SK-N-SH treated with all-trans-retinoic acid at 6 μM for 48 hours (cell line): ENCODE results near the gene HERC2.

Experiments
- ATAC-seq: fragments of 200-7000 bp; cut with Tn5 transposase; 3 replicates; pipeline ENCODE4 v1.9.1; 2020; ENCODE audit warnings: mild to moderate bottlenecking, moderate library complexity
- ARNTL ChIP-seq: fragments of 450-650 bp; formaldehyde crosslinking; IDR thresholded peaks from 2 replicates; pipeline ENCODE4 v1.5.0; 2020; ENCODE audit warnings: low read depth, mild to moderate bottlenecking, moderate library complexity, borderline replicate concordance
- BACH2 ChIP-seq: fragments of 250-450 bp; sonication (Bioruptor Pico); IDR thresholded peaks from 2 replicates; pipeline ENCODE4 v1.9.0; 2021; ENCODE audit warnings: mild to moderate bottlenecking, borderline replicate concordance
- CSDC2 ChIP-seq: fragments of 250-450 bp; sonication (Bioruptor Pico); IDR thresholded peaks from 2 replicates; pipeline ENCODE4 v1.5.0; 2020; ENCODE audit warnings: mild to moderate bottlenecking, moderate library complexity
- CSRNP3 ChIP-seq: fragments of 250-450 bp; sonication (Bioruptor Pico); IDR thresholded peaks from 2 replicates; pipeline ENCODE4 v1.5.1; 2021; ENCODE audit warnings: mild to moderate bottlenecking, moderate library complexity
- ESRRG ChIP-seq: fragments of 250-450 bp; sonication (Bioruptor Pico); IDR thresholded peaks from 2 replicates; pipeline ENCODE4 v1.6.1; 2021; ENCODE audit warnings: mild to moderate bottlenecking
- GLIS3 ChIP-seq: fragments of 250-450 bp; sonication (Bioruptor Pico); IDR thresholded peaks from 2 replicates; pipeline ENCODE4 v1.5.0; 2020; ENCODE audit warnings: mild to moderate bottlenecking, moderate library complexity
- OSR1 ChIP-seq: fragments of 250-450 bp; sonication (Bioruptor Pico); IDR thresholded peaks from 2 replicates; pipeline ENCODE4 v1.8.0; 2022; ENCODE audit warnings: moderate library complexity, mild to moderate bottlenecking, inconsistent platforms
- PPARA ChIP-seq: fragments of 250-450 bp; sonication (Bioruptor Pico); IDR thresholded peaks from 2 replicates; pipeline ENCODE4 v1.5.0; 2020; ENCODE audit warnings: mild to moderate bottlenecking, borderline replicate concordance
- RARB ChIP-seq: fragments of 250-450 bp; sonication (Bioruptor Pico); IDR thresholded peaks from 2 replicates; pipeline ENCODE4 v1.8.0; 2021; ENCODE audit warnings: mild to moderate bottlenecking, moderate library complexity
- SNAI2 ChIP-seq: fragments of 250-450 bp; sonication (Bioruptor Pico); IDR thresholded peaks from 2 replicates; pipeline ENCODE4 v1.5.0; 2020; ENCODE audit warnings: mild to moderate bottlenecking, moderate library complexity
- TCF4 ChIP-seq: fragments of 250-450 bp; sonication (Bioruptor Pico); IDR thresholded peaks from 2 replicates; pipeline ENCODE4 v1.8.0; 2021; ENCODE audit warnings: mild to moderate bottlenecking, moderate library complexity, borderline replicate concordance
- TOX ChIP-seq: fragments of 250-450 bp; sonication (Bioruptor Pico); IDR thresholded peaks from 2 replicates; pipeline ENCODE4 v1.8.0; 2021; ENCODE audit warnings: mild to moderate bottlenecking, moderate library complexity, borderline replicate concordance
- ZFP3 ChIP-seq: fragments of 250-450 bp; sonication (Bioruptor Pico); IDR thresholded peaks from 2 replicates; pipeline ENCODE4 v1.5.0; 2020; ENCODE audit warnings: mild to moderate bottlenecking, moderate library complexity
- ZFP30 ChIP-seq: fragments of 450-650 bp; formaldehyde crosslinking; IDR thresholded peaks from 2 replicates; pipeline ENCODE4 v1.5.0; 2022; ENCODE audit warnings: mild to moderate bottlenecking, moderate library complexity
- ZNF565 ChIP-seq: fragments of 450-650 bp; formaldehyde crosslinking; conservative IDR thresholded peaks from 2 replicates; pipeline ENCODE4 v1.5.0; 2020; ENCODE audit warnings: low read depth, mild to moderate bottlenecking, moderate library complexity
- ZNF70 ChIP-seq: fragments of 450-650 bp; formaldehyde crosslinking; IDR thresholded peaks from 2 replicates; pipeline ENCODE4 v1.5.0; 2020; ENCODE audit warnings: mild to moderate bottlenecking, moderate library complexity
- ZNF8 ChIP-seq: fragments of 450-650 bp; formaldehyde crosslinking; IDR thresholded peaks from 2 replicates; pipeline ENCODE4 v1.5.0; 2020; ENCODE audit warnings: mild to moderate bottlenecking, moderate library complexity
- TF ChIP-seq, protein P1 (sequence below): fragments of 250-450 bp; sonication (Bioruptor Pico); IDR thresholded peaks from 2 replicates; pipeline ENCODE4 v1.8.0; 2020; ENCODE audit warnings: mild to moderate bottlenecking, moderate library complexity, borderline replicate concordance
- TF ChIP-seq, protein P2 (sequence below): fragments of 250-450 bp; sonication (Bioruptor Pico); IDR thresholded peaks from 2 replicates; pipeline ENCODE4 v1.8.0; 2021; ENCODE audit warnings: low read depth, mild to moderate bottlenecking, moderate library complexity, borderline replicate concordance
- TF ChIP-seq, protein P3 (sequence below): fragments of 250-450 bp; sonication (Bioruptor Pico); IDR thresholded peaks from 2 replicates; pipeline ENCODE4 v1.5.0; 2020; ENCODE audit warnings: mild to moderate bottlenecking, moderate library complexity
- TF ChIP-seq, protein P4 (sequence below): fragments of 250-450 bp; sonication (Bioruptor Pico); IDR thresholded peaks from 2 replicates; pipeline ENCODE4 v1.5.1; 2020; ENCODE audit warnings: low read depth, mild to moderate bottlenecking, moderate library complexity

The HERC2 gene

GRCh38 chr15:28125673-28126651, 196.0 kb downstream of the HERC2 start:
- ATAC-seq = peak; percentile 61; the same call in 2 of the 3 replicates
- TF ChIP-seq, protein P1, sequence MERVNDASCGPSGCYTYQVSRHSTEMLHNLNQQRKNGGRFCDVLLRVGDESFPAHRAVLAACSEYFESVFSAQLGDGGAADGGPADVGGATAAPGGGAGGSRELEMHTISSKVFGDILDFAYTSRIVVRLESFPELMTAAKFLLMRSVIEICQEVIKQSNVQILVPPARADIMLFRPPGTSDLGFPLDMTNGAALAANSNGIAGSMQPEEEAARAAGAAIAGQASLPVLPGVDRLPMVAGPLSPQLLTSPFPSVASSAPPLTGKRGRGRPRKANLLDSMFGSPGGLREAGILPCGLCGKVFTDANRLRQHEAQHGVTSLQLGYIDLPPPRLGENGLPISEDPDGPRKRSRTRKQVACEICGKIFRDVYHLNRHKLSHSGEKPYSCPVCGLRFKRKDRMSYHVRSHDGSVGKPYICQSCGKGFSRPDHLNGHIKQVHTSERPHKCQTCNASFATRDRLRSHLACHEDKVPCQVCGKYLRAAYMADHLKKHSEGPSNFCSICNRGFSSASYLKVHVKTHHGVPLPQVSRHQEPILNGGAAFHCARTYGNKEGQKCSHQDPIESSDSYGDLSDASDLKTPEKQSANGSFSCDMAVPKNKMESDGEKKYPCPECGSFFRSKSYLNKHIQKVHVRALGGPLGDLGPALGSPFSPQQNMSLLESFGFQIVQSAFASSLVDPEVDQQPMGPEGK (CRISPR knock-in tag) = no peak
- TF ChIP-seq CSDC2 (CRISPR knock-in tag) (no peak), GLIS3 (CRISPR knock-in tag) (no peak), SNAI2 (CRISPR knock-in tag) (no peak), ZFP30 (CRISPR knock-in tag) (no peak), PPARA (CRISPR knock-in tag) (no peak), OSR1 (CRISPR knock-in tag) (no peak), BACH2 (CRISPR knock-in tag) (no peak), TCF4 (CRISPR knock-in tag) (no peak), TOX (no peak), ZNF8 (CRISPR knock-in tag) (no peak)

DNA sequence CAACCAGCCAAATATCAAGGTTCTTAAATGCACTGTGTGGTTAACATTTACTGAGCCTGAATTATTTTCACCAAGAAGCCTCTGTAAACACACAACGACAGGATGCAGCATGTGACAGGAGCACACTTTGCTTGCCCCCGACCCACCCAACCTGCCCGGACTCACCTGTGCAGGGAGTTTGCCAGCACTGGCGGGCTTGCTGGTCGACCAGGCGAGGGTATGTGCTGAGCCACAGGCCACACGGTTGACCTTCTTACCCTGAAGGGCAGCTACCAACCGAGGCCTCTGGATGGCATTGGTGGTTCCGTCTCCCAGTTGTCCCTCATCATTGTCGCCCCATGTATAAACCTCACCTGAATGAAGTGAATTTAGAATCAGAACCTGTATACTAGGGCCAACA, 197.1 kb downstream of the HERC2 start:
- no peak for ATAC-seq
- no peak for TF ChIP-seq CSRNP3 (CRISPR knock-in tag)
- no peak for TF ChIP-seq ZNF8 (CRISPR knock-in tag)
- no peak for TF ChIP-seq ZFP30 (CRISPR knock-in tag)
- TF ChIP-seq TOX = no peak
- no peak for TF ChIP-seq ZNF565 (CRISPR knock-in tag)
- TF ChIP-seq PPARA (CRISPR knock-in tag) = no peak
- TF ChIP-seq, all 23 proteins: peak for 0

DNA sequence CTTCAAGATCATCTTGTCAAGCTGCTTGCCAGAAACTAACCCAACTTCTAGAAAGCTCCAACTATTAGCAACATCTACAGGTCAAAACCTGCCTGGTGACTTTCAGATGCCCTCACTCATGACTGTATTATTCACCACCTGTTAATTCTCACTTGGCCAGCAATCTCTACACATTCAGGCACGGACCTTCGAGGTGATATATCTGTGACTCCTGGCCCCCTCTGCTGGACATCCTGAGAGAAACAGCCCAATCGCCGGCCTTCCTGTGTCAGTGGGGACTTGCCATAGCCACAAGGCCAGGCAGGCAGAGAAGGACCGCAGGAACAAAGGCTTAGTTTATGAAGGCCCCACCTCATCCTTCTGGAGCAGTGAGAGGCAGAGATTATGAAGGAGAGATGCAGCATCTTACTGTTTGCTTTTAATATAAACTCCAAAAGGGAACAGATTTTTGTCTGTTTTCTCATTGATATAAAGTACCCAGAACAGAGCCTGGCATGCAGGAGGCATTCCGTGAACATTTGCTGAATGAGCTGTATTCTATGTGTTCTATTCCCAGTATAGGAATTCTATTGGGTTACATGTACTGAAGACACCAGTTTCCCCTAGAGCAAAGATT, 198.5 kb downstream of the HERC2 start:
- TF ChIP-seq ZFP30 (CRISPR knock-in tag) = no peak
- no peak for TF ChIP-seq ESRRG (CRISPR knock-in tag)
- no peak for TF ChIP-seq TOX
- no peak for TF ChIP-seq ARNTL
- TF ChIP-seq CSRNP3 (CRISPR knock-in tag) = no peak
- TF ChIP-seq ZNF8 (CRISPR knock-in tag) = no peak
- TF ChIP-seq ZNF565 (CRISPR knock-in tag) = no peak
- TF ChIP-seq, protein P2, sequence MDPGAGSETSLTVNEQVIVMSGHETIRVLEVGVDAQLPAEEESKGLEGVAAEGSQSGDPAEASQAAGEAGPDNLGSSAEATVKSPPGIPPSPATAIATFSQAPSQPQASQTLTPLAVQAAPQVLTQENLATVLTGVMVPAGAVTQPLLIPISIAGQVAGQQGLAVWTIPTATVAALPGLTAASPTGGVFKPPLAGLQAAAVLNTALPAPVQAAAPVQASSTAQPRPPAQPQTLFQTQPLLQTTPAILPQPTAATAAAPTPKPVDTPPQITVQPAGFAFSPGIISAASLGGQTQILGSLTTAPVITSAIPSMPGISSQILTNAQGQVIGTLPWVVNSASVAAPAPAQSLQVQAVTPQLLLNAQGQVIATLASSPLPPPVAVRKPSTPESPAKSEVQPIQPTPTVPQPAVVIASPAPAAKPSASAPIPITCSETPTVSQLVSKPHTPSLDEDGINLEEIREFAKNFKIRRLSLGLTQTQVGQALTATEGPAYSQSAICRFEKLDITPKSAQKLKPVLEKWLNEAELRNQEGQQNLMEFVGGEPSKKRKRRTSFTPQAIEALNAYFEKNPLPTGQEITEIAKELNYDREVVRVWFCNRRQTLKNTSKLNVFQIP (CRISPR knock-in tag) = no peak
- no peak for TF ChIP-seq ZFP3
- TF ChIP-seq CSDC2 (CRISPR knock-in tag) = no peak
- no peak for TF ChIP-seq ZNF70 (CRISPR knock-in tag)
- TF ChIP-seq, protein P3, sequence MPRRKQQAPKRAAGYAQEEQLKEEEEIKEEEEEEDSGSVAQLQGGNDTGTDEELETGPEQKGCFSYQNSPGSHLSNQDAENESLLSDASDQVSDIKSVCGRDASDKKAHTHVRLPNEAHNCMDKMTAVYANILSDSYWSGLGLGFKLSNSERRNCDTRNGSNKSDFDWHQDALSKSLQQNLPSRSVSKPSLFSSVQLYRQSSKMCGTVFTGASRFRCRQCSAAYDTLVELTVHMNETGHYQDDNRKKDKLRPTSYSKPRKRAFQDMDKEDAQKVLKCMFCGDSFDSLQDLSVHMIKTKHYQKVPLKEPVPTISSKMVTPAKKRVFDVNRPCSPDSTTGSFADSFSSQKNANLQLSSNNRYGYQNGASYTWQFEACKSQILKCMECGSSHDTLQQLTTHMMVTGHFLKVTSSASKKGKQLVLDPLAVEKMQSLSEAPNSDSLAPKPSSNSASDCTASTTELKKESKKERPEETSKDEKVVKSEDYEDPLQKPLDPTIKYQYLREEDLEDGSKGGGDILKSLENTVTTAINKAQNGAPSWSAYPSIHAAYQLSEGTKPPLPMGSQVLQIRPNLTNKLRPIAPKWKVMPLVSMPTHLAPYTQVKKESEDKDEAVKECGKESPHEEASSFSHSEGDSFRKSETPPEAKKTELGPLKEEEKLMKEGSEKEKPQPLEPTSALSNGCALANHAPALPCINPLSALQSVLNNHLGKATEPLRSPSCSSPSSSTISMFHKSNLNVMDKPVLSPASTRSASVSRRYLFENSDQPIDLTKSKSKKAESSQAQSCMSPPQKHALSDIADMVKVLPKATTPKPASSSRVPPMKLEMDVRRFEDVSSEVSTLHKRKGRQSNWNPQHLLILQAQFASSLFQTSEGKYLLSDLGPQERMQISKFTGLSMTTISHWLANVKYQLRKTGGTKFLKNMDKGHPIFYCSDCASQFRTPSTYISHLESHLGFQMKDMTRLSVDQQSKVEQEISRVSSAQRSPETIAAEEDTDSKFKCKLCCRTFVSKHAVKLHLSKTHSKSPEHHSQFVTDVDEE (CRISPR knock-in tag) = no peak
- no peak for TF ChIP-seq BACH2 (CRISPR knock-in tag)
- no peak for TF ChIP-seq RARB (CRISPR knock-in tag)
- no peak for TF ChIP-seq GLIS3 (CRISPR knock-in tag)
- TF ChIP-seq, protein P1 (CRISPR knock-in tag) = no peak
- no peak for TF ChIP-seq TCF4 (CRISPR knock-in tag)
- TF ChIP-seq, protein P4, sequence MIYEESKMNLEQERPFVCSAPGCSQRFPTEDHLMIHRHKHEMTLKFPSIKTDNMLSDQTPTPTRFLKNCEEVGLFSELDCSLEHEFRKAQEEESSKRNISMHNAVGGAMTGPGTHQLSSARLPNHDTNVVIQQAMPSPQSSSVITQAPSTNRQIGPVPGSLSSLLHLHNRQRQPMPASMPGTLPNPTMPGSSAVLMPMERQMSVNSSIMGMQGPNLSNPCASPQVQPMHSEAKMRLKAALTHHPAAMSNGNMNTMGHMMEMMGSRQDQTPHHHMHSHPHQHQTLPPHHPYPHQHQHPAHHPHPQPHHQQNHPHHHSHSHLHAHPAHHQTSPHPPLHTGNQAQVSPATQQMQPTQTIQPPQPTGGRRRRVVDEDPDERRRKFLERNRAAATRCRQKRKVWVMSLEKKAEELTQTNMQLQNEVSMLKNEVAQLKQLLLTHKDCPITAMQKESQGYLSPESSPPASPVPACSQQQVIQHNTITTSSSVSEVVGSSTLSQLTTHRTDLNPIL = no peak
- ATAC-seq = peak; percentile 95
